ENCODE measurements around the gene MMP11.

MMP11 gene

GRCh38 chr22:23760056-23760455 is 12.6 kb upstream of the MMP11 start:
- no peak for ATAC-seq

GRCh38 chr22:23762842-23763578 is 9.6 kb upstream of the MMP11 start, which contains the start of gene C22orf15:
Gene C22orf15 (plus strand): TSS chr22:23762990. CDS start chr22:23763307, 317 bp downstream.
- ATAC-seq, result no peak

GRCh38 chr22:23763579-23763945 is 9.1 kb upstream of the MMP11 start:
- ATAC-seq, result peak; percentile 14 to 44

GRCh38 chr22:23763954-23764353 is 8.7 kb upstream of the MMP11 start:
- no peak for ATAC-seq

- no peak for ATAC-seq
Measured at GRCh38 chr22:23764899-23765881, 7.5 kb upstream of the MMP11 start.

GRCh38 chr22:23767303-23767672 is 5.4 kb upstream of the MMP11 start:
- peak in 1 of 2 donors; percentile 5 for ATAC-seq

- ATAC-seq, result peak; percentile 75 to 81
Measured at GRCh38 chr22:23767673-23768548, 4.7 kb upstream of the MMP11 start, which contains the start of gene CHCHD10. Gene CHCHD10 (minus strand): TSS chr22:23767972. CDS start chr22:23767874, 98 bp downstream.

- ATAC-seq, result no peak
Measured at GRCh38 chr22:23769321-23769965, 3.2 kb upstream of the MMP11 start.

- no peak for ATAC-seq
Measured at GRCh38 chr22:23772315-23772648, 367 bp upstream of the MMP11 start.

GRCh38 chr22:23773483-23774113 is 949 bp downstream of the MMP11 start:
- ATAC-seq, result no peak

- ATAC-seq, result no peak
Measured at GRCh38 chr22:23774114-23774921, 1.7 kb downstream of the MMP11 start.

- no peak for ATAC-seq
Measured at GRCh38 chr22:23774922-23775436, 2.3 kb downstream of the MMP11 start.

- no peak for ATAC-seq
Measured at GRCh38 chr22:23775779-23776375, 3.2 kb downstream of the MMP11 start.

GRCh38 chr22:23777776-23778576 is 5.3 kb downstream of the MMP11 start:
- no peak for ATAC-seq

GRCh38 chr22:23778577-23778900 is 5.9 kb downstream of the MMP11 start:
- ATAC-seq, result no peak

- no peak for ATAC-seq
Measured at GRCh38 chr22:23779083-23779482, 6.4 kb downstream of the MMP11 start.

GRCh38 chr22:23779731-23780130 is 7.1 kb downstream of the MMP11 start:
- no peak for ATAC-seq

- no peak for ATAC-seq
Measured at GRCh38 chr22:23780146-23780748, 7.6 kb downstream of the MMP11 start.

GRCh38 chr22:23781065-23781464 is 8.4 kb downstream of the MMP11 start:
- no peak for ATAC-seq

Data from activated CD4-positive, CD25-positive, alpha-beta regulatory T cell treated with anti-CD3 and anti-CD28 coated beads, Interleukin-2, amount 50 U/mL, for 24 hours (primary cell).